T-helper 17 cell (primary cell): ENCODE measurements around the gene ZDHHC11. TPM values are rescaled to one million over a fixed set of nuclear protein-coding genes. Genes with fewer than 3 reads are reported as not detected.

Experiments
- ATAC-seq: fragments of 150-1000 bp; cut with Tn5 transposase; 2 replicates; pipeline ENCODE4 v1.10.0; 2021; ENCODE audit warnings: mild to moderate bottlenecking, moderate library complexity
- DNase-seq, 3 donors: peaks; one replicate each; pipeline versions ENCODE4 v3.0.0 to v3.0.0-alpha.2; 2020 to 2021
- H3K9me3 ChIP-seq: one replicate; pipeline ENCODE4 v1.7.0; 2013; ENCODE audit warnings: low read length, mild to moderate bottlenecking; ENCODE audit not compliant: control insufficient read depth, poor library complexity, severe bottlenecking
- H3K27ac Mint-ChIP-seq: one replicate; pipeline ENCODE4 v1.8.0; 2022; ENCODE audit warnings: mild to moderate bottlenecking, moderate library complexity, mixed read lengths
- H3K27me3 Mint-ChIP-seq: one replicate; pipeline ENCODE4 v1.8.0; 2022; ENCODE audit warnings: mixed read lengths
- H3K36me3 Mint-ChIP-seq: one replicate; pipeline ENCODE4 v1.8.0; 2022; ENCODE audit warnings: low read depth, mixed read lengths
- H3K4me1 Mint-ChIP-seq: one replicate; pipeline ENCODE4 v1.8.0; 2022; ENCODE audit warnings: mild to moderate bottlenecking, mixed read lengths
- H3K4me3 Mint-ChIP-seq: one replicate; pipeline ENCODE4 v1.8.0; 2022; ENCODE audit warnings: mild to moderate bottlenecking, moderate library complexity, mixed read lengths
- total RNA-seq, 4 donors: library from RNA in 2 of 4; stranded (reverse) in 2 of 4; gene quantifications; one replicate each; pipeline ENCODE4 v1.2.3 and lab custom pipeline; 2022 to 2026

Gene ZDHHC11
- 10 to 100 TPM; 27.7 to 37.1 TPM for total RNA-seq
- 9.4 to 31.8 reads per million in 2 donors for total RNA-seq (lab: John Stamatoyannopoulos, UW)

DNA sequence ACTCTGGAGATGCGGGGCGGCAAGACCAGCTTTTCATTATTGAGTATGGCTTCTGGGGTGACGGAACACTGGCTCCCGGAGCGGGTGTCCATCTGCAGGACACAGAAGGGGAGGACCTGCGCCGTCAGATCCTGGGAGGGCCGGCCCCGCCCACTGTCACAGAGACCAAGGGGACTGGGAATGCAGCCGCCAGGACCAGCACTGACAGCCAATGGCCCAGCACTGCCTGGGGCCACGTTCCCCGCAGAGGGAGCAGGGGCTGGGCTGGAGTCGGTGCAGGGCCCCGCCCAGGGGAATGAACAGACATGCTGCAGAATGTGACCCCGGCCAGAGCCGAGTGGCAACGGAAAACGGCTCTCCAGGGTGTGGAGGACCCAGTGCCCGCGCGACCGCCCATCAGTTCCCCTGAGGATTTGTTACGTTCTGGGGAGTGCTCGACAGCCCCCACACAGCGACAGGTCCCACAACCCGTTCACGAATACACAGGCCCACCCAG is at the start of gene ZDHHC11:
Gene ZDHHC11 (minus strand): TSS at position 476 of the 496 bp plus-strand sequence. CDS start 384 bp downstream, at position 92.
- Mint-ChIP-seq H3K4me3 (no peak within 1 kb of the TSS), H3K27ac (no peak within 1 kb of the TSS), H3K4me1 (peaks cover 10% of the 10 kb centered on the region), H3K36me3 (no peaks in the 10 kb centered on the region), H3K27me3 (peaks cover 10% of the 10 kb centered on the region)
- H3K9me3 ChIP-seq: no peaks in the 10 kb centered on the region
- no peak for ATAC-seq
- DNase-seq: no peak

GRCh38 chr5:893711-894110 is 42.9 kb upstream of the ZDHHC11 start:
- peak overlapping the region; percentile 43 for H3K4me3 Mint-ChIP-seq

DNA sequence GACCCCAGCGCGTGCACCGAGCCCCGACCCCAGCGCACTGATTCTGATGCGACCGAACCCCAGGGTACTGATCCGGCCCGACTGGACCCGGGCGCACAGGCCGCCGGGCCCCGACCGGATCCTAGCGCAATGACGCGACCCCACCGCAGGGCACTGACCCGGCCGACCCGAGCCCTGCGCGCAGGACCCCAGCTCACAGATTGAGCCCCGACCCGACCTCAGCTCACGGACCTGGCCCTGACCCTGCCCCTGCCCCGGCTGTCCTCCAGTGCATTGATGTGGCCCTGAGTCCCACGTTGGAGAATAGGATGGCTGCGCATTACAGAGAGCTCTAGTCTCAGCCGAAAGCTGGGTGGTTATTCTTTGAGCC is 42.3 kb upstream of the ZDHHC11 start:
- no peaks in the 10 kb centered on the region for H3K9me3 ChIP-seq
- Mint-ChIP-seq H3K36me3 (peaks cover 3% of the 10 kb centered on the region), H3K27ac (peak overlapping the region; percentile 27), H3K27me3 (no peaks in the 10 kb centered on the region), H3K4me1 (peaks cover 9% of the 10 kb centered on the region), H3K4me3 (peak overlapping the region; percentile 43)
- ATAC-seq: no peak
- no peak for DNase-seq

More at GRCh38 chr5:893711-894110, 42.9 kb upstream of the ZDHHC11 start:
- ATAC-seq: no peak
- Mint-ChIP-seq H3K36me3 (peaks cover 3% of the 10 kb centered on the region), H3K27me3 (no peaks in the 10 kb centered on the region), H3K27ac (peak overlapping the region; percentile 27), H3K4me1 (peaks cover 5% of the 10 kb centered on the region)
- no peak for DNase-seq
- no peaks in the 10 kb centered on the region for H3K9me3 ChIP-seq

DNA sequence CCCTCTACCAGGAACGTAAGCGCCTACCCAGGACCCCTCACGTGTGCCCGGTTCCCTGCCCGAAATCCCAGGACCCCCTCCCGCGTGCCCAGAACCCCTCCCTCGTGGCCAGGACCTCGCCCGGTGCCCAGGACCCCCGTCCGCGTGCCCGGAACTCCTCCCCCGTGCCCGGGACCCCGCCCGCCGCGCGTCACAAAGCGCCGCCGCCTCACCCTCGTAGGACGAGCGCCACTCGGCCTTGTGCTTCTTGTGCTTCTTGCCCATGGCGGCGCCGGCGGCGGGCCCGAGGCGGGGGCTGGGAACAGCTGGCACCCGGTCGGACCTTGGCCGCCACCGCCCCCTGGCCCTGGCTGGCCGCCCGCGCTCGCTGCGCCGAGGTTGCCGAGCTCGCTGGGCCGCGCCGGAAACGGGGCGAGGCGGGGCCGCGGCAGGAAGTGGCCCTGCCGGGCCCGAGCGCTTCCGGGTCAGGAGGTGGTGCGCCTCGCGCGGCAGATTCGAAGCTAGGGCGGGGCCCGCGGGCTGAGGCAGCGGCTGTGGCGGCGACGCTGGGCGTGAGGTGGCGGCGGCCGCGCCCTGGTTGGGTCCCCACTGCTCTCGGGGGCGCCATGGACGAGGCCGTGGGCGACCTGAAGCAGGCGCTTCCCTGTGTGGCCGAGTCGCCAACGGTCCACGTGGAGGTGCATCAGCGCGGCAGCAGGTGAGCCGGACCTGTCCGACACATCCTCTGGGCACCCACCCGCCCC is 41.8 kb upstream of the ZDHHC11 start, which contains the start of the genes BRD9 and TRIP13:
Gene BRD9 (minus strand): TSS at position 408 of the 743 bp plus-strand sequence. CDS start 144 bp downstream, at position 264.
Gene TRIP13 (plus strand): TSS at position 491 of the 743 bp plus-strand sequence. CDS start 115 bp downstream, at position 606.
- ATAC-seq: peak; percentile 93
- H3K4me1 Mint-ChIP-seq: peaks cover 11% of the 10 kb centered on the region
- peaks cover 3% of the 10 kb centered on the region for H3K36me3 Mint-ChIP-seq
- H3K4me3 Mint-ChIP-seq: peak within 1 kb of the TSS; percentile 86
- peak; percentile 79 to 84 (median 80) for DNase-seq
- H3K27ac Mint-ChIP-seq: peak within 1 kb of the TSS; percentile 98
- no peaks in the 10 kb centered on the region for H3K9me3 ChIP-seq
- no peaks in the 10 kb centered on the region for H3K27me3 Mint-ChIP-seq

- ATAC-seq (peak; percentile 3), DNase-seq (no peak)
- Mint-ChIP-seq H3K4me3 (peak overlapping the region; percentile 86), H3K4me1 (peaks cover 12% of the 10 kb centered on the region), H3K27me3 (no peaks in the 10 kb centered on the region), H3K27ac (peak overlapping the region; percentile 98), H3K36me3 (peaks cover 5% of the 10 kb centered on the region)
- no peaks in the 10 kb centered on the region for H3K9me3 ChIP-seq
These were observed 41.1 kb upstream of the ZDHHC11 start for GRCh38 chr5:891837-892393.

- Mint-ChIP-seq H3K4me1 (peaks cover 12% of the 10 kb centered on the region), H3K4me3 (peak overlapping the region; percentile 86), H3K27me3 (no peaks in the 10 kb centered on the region), H3K36me3 (peaks cover 6% of the 10 kb centered on the region), H3K27ac (peak overlapping the region; percentile 98)
- ATAC-seq (no peak), DNase-seq (no peak)
- no peaks in the 10 kb centered on the region for H3K9me3 ChIP-seq
These were observed 40.5 kb upstream of the ZDHHC11 start for GRCh38 chr5:891117-891836.

DNA sequence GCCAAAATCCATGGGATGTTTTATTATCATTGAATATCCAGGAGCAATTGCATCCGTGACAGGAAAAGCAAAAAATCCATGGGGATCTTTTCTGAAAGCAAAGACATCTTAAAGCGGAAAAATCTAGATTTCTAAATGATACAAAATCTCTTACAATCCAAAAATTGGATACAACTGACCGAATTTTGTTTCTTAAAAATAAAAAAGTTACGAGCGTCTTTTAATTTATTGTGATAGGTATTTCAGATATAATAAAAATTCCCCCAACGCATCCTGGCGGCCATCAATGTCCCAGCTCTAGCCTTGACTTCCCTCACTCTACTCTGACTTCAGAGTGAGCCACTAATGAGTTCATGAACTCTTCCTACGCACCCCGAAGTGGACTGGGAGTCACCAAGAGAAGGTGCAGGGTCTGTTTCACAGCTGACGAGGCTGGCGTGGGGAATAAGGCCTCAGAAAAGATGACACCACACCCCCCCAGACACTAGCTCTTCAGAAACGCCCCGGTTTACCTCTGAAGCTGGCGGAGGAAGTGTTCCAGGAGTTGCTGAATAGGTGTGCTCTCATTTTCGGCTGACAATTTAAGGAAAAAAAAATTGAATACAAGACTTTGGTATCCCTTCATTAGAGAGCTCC is 38.4 kb upstream of the ZDHHC11 start:
- Mint-ChIP-seq H3K36me3 (peaks cover 6% of the 10 kb centered on the region), H3K4me1 (peaks cover 12% of the 10 kb centered on the region), H3K27me3 (no peaks in the 10 kb centered on the region), H3K4me3 (peak overlapping the region; percentile 41), H3K27ac (peak overlapping the region; percentile 83)
- no peak for DNase-seq
- ATAC-seq: no peak
- no peaks in the 10 kb centered on the region for H3K9me3 ChIP-seq

- H3K4me3 Mint-ChIP-seq: peak overlapping the region; percentile 33
- peak overlapping the region; percentile 83 for H3K27ac Mint-ChIP-seq
These were observed 37.9 kb upstream of the ZDHHC11 start for GRCh38 chr5:888638-889035.

DNA sequence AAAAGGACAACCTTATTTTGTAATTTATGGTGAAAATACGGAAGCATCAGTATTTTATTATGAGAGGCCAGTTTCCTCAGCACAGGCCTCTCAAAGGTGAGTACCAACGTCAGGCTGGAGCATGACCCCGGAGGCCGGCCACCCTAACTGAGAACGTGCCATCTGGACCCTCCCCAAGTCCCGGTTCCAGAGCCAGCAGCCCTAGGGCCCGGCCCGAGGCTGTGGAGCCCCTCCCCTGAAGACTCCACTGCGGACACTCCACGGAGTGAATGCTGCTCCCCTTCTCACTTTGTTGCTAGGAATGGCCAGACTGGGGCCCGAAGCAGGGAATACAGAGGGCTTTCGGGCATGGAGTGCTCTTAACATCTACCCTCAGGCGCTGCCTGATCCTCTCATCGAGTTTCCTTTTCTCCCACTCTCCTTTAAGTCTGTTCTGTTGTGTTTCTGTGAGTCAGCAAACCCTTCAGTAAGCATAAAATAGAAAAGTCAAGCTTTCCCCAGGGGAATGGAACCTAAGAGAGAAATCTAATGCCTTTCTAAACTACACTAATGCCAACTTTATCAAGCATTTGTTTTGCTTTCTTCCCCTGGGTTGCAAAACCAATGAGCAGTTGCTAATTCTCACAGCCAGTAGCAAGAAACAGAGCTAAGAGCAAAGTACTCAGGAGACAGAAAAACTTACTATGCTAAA is 37.3 kb upstream of the ZDHHC11 start:
- DNase-seq: no peak
- Mint-ChIP-seq H3K27ac (peak overlapping the region; percentile 83), H3K27me3 (no peaks in the 10 kb centered on the region), H3K4me3 (peak overlapping the region; percentile 33), H3K4me1 (peaks cover 12% of the 10 kb centered on the region), H3K36me3 (peaks cover 6% of the 10 kb centered on the region)
- ATAC-seq: no peak
- H3K9me3 ChIP-seq: no peaks in the 10 kb centered on the region

More at GRCh38 chr5:888638-889035, 37.9 kb upstream of the ZDHHC11 start:
- DNase-seq: no peak
- ATAC-seq: peak; percentile 41
- no peaks in the 10 kb centered on the region for H3K9me3 ChIP-seq
- peaks cover 6% of the 10 kb centered on the region for H3K36me3 Mint-ChIP-seq
- H3K4me1 Mint-ChIP-seq: peaks cover 12% of the 10 kb centered on the region
- no peaks in the 10 kb centered on the region for H3K27me3 Mint-ChIP-seq

DNA sequence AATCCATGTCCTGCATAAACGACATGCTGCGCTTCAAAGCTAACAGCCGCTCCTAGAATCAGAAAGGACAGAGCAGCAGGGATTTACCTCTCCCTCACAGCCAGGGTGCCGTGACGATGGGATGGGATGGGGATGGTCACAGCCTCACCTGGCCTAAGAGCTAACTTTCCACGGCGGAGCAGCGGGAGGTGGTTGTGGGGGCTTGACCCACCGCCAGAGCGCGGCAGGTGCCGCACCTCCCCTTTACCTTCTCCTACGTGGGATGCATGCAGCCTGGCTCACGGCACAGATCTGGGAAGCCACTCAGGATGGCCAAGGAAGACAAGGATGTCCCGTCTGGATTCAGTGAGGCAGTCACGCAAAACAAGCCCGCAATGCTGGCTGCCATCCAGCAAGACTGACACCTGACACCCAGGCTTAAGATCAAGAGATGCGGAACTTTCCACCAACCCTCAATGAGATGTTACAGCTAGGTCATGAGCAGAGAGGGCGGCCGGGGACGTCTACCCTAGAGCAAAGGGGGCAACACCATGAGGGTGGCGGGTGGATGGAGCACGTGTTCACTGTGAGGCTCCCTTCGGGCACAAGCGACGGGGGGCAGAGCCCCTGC is 36.0 kb upstream of the ZDHHC11 start:
- H3K27me3 Mint-ChIP-seq: no peaks in the 10 kb centered on the region
- ATAC-seq (no peak), DNase-seq (no peak)
- H3K27ac Mint-ChIP-seq: peak overlapping the region; percentile 34
- no peaks in the 10 kb centered on the region for H3K9me3 ChIP-seq
- H3K4me1 Mint-ChIP-seq: peaks cover 14% of the 10 kb centered on the region
- H3K4me3 Mint-ChIP-seq: no peak overlapping the region
- peaks cover 12% of the 10 kb centered on the region for H3K36me3 Mint-ChIP-seq

DNA sequence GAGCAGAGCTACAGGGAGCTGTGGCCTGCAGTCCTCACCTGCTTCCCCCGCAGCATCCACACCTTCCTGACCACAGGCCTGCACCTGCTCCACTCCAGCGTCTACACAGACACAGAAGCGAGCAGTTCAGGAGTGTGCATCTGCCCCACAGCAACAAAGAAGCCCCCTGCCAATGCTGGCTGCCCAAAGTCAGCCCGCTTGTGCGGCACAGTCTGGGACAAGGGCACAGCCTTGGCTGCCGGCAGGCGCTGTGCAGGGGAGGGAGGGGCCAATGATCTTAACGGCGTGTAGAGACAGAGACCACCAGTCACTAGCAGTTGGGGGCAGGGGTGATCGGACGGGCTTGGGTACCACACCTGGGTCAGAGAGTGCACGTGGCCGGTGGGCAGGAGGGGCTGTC is 35.2 kb upstream of the ZDHHC11 start:
- no peaks in the 10 kb centered on the region for H3K9me3 ChIP-seq
- Mint-ChIP-seq H3K27me3 (no peaks in the 10 kb centered on the region), H3K4me3 (no peak overlapping the region), H3K36me3 (peaks cover 9% of the 10 kb centered on the region), H3K27ac (no peak overlapping the region), H3K4me1 (peaks cover 9% of the 10 kb centered on the region)
- no peak for ATAC-seq
- DNase-seq: no peak

DNA sequence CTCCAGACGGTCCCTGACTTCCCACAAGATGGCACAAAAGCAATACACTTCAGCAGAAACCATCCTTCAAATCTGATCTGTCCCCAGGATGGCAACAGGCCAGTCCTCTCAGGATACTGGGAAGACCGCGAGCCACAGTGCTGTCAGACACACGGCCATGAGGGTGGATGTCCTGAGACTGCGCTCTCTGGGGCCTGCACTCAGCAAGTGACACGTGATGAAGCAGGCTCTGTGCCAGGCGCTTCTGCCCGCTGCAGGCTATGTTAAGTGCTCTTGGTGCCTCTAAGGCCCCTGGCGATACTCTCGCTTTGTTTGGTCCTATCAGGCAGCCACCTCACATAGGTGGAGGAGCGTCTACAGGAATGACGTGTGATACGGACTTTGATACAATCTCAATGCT is 34.7 kb upstream of the ZDHHC11 start:
- ATAC-seq (no peak), DNase-seq (no peak)
- no peaks in the 10 kb centered on the region for H3K9me3 ChIP-seq
- H3K27ac Mint-ChIP-seq: no peak overlapping the region
- peaks cover 13% of the 10 kb centered on the region for H3K36me3 Mint-ChIP-seq
- H3K4me3 Mint-ChIP-seq: no peak overlapping the region
- H3K27me3 Mint-ChIP-seq: no peaks in the 10 kb centered on the region
- H3K4me1 Mint-ChIP-seq: peaks cover 9% of the 10 kb centered on the region
